ENCODE data around the gene SLC45A1. TPM values are rescaled to one million over a fixed set of nuclear protein-coding genes. Genes with fewer than 3 reads are reported as not detected.

The SLC45A1 gene
- polyA plus RNA-seq, 1 donor (not counting 4 experiments of a cell fraction or from before 2014, with no cell fraction given), result 0.14 TPM

DNA sequence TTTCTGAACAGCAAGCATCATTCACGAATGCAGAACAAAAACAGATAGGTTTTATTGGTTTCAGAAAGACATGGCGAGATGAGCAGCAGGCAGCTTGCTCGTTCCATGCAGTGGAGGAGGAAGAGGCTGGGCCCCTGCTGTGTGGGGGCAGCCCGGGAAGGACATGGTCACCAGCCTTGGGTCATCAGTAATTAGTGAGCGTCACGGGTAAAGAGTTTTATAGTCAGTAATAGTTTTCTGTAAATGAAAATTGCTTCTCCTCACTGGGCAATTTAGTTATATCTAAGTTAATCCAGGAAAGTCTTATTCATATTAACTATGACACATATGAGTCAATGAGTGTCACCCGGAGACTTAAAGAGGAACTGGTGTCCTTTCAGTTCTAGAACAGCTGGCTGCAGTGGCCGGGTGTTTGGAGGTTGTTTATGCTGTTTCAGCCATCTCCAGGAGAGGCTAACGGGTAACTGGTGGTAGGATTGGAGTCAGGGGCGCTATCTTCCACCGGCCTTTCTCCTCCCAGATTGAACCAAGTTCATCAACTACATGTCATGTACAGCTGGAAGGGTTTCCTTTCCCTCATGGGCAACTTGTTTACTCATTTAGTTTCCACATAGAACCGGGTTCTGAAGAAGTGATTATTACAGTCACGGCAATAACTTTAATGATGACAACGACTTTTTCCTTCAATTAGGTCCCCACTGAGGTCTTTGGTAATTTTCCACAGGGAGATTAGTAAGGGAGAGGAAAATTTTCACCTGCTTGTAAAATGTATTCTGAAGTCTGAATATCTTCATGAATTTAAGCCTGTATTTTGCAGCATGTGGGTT is 34.6 kb upstream of the SLC45A1 start:
- H3K4me2 ChIP-seq (ENCODE audit: control insufficient read depth, extremely low read depth, insufficient read depth, low read depth, low read length), result no peak overlapping the region
- H3K9ac ChIP-seq (ENCODE audit: control insufficient read depth, extremely low read depth, insufficient read depth, low read length), result no peak overlapping the region
- DNase-seq (ENCODE audit: low read depth, low spot score) (no peak), FAIRE-seq (no peak)
- no peaks in the 10 kb centered on the region for H3K9me1 ChIP-seq (ENCODE audit: control insufficient read depth, extremely low read depth, insufficient read depth, low read length)
- no peak overlapping the region for H3K27ac ChIP-seq (ENCODE audit: control insufficient read depth, insufficient read depth, low read length)
- no peak overlapping the region for H3K4me3 ChIP-seq (ENCODE audit: control insufficient read depth in 2 of 3, extremely low read depth in 1 of 3, insufficient read depth in 2 of 3, low read depth in 1 of 3, low read length in 3 of 3)
- no peaks in the 10 kb centered on the region for H3K27me3 ChIP-seq (ENCODE audit: control insufficient read depth, extremely low read depth, insufficient read depth, low read length)
- H3K4me1 ChIP-seq (ENCODE audit: control insufficient read depth, extremely low read depth, insufficient read depth, low read length), result no peaks in the 10 kb centered on the region
- H3K9me3 ChIP-seq (ENCODE audit: control insufficient read depth, low read depth, low read length), result no peaks in the 10 kb centered on the region
- dilution Hi-C loops (cut with MboI; ENCODE audit: extremely low pct_ligation_motif_present, low sequenced_read_pairs), result no loop called here
- H4K20me1 ChIP-seq (ENCODE audit: control insufficient read depth, extremely low read depth, insufficient read depth, low read length), result no peaks in the 10 kb centered on the region
- no peaks in the 10 kb centered on the region for H3K79me2 ChIP-seq (ENCODE audit: control insufficient read depth, insufficient read depth, low read length)
- TF ChIP-seq CTCF (optimal IDR thresholded peaks at IDR 0.05 in 1 of 3, IDR thresholded peaks at IDR 0.05 in 1 of 3, conservative IDR thresholded peaks at IDR 0.05 in 1 of 3; ENCODE audit: extremely low read depth in 1 of 3, insufficient read depth in 2 of 3, low read length in 3 of 3) (no peak), EZH2 (IDR thresholded peaks at IDR 0.05; ENCODE audit: low read length) (no peak)
- no peak overlapping the region for H2AFZ ChIP-seq (ENCODE audit: control insufficient read depth, low read length)
- H3K36me3 ChIP-seq (ENCODE audit: control insufficient read depth in 2 of 2, extremely low read depth in 1 of 2, insufficient read depth in 2 of 2, low read length in 2 of 2), result no peaks in the 10 kb centered on the region

DNA sequence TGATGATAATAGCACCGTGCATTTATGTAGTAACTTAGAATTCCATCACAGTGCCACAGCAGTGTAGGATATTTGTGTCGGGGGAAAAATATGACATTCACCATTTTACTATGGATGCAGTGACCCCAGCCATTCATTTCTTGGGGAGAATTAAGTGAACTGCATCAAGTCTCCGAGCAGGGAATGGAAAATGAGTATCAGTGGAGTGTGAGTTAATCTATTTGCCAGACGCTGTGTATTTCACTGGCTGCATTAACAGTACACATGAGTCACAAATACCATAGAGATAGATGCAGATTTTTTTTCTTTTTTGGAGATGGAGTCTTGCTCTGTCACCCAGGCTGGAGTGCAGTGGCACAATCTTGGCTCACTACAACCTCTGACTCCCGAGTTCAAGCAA is 33.8 kb upstream of the SLC45A1 start:
- Histone ChIP-seq H4K20me1 (ENCODE audit: control insufficient read depth, extremely low read depth, insufficient read depth, low read length) (no peaks in the 10 kb centered on the region), H2AFZ (ENCODE audit: control insufficient read depth, low read length) (no peak overlapping the region), H3K4me1 (ENCODE audit: control insufficient read depth, extremely low read depth, insufficient read depth, low read length) (no peaks in the 10 kb centered on the region), H3K9ac (ENCODE audit: control insufficient read depth, extremely low read depth, insufficient read depth, low read length) (no peak overlapping the region), H3K9me1 (ENCODE audit: control insufficient read depth, extremely low read depth, insufficient read depth, low read length) (no peaks in the 10 kb centered on the region), H3K4me2 (ENCODE audit: control insufficient read depth, extremely low read depth, insufficient read depth, low read depth, low read length) (no peak overlapping the region), H3K36me3 (ENCODE audit: control insufficient read depth in 2 of 2, extremely low read depth in 1 of 2, insufficient read depth in 2 of 2, low read length in 2 of 2) (no peaks in the 10 kb centered on the region), H3K79me2 (ENCODE audit: control insufficient read depth, insufficient read depth, low read length) (no peaks in the 10 kb centered on the region), H3K4me3 (ENCODE audit: control insufficient read depth in 2 of 3, extremely low read depth in 1 of 3, insufficient read depth in 2 of 3, low read depth in 1 of 3, low read length in 3 of 3) (no peak overlapping the region), H3K27me3 (ENCODE audit: control insufficient read depth, extremely low read depth, insufficient read depth, low read length) (no peaks in the 10 kb centered on the region), H3K9me3 (ENCODE audit: control insufficient read depth, low read depth, low read length) (no peaks in the 10 kb centered on the region), H3K27ac (ENCODE audit: control insufficient read depth, insufficient read depth, low read length) (no peak overlapping the region)
- no peak for FAIRE-seq
- no peak for DNase-seq (ENCODE audit: low read depth, low spot score)
- dilution Hi-C loops (cut with MboI; ENCODE audit: extremely low pct_ligation_motif_present, low sequenced_read_pairs), result no loop called here
- no peak for TF ChIP-seq CTCF (optimal IDR thresholded peaks at IDR 0.05 in 1 of 3, IDR thresholded peaks at IDR 0.05 in 1 of 3, conservative IDR thresholded peaks at IDR 0.05 in 1 of 3; ENCODE audit: extremely low read depth in 1 of 3, insufficient read depth in 2 of 3, low read length in 3 of 3)
- no peak for TF ChIP-seq EZH2 (IDR thresholded peaks at IDR 0.05; ENCODE audit: low read length)
